GM12864 (cell line): Measurements from ENCODE around the gene PALLD.

Experiments used
- DNase-seq: peaks from one replicate; pipeline ENCODE4 v3.0.0-alpha.2; 2011; ENCODE audit warnings: low read depth
- H3K4me3 ChIP-seq: 2 replicates; pipeline ENCODE4 v1.5.1; 2011; ENCODE audit warnings: mild to moderate bottlenecking, low read depth, low read length, control low read depth
- TF ChIP-seq, protein P1 (sequence below): IDR thresholded peaks from 2 replicates; pipeline ENCODE4 v1.5.1; 2011; ENCODE audit warnings: low read depth, mild to moderate bottlenecking, moderate library complexity, low read length, control low read depth, inconsistent platforms; ENCODE audit errors: missing control alignments

PALLD gene

DNA sequence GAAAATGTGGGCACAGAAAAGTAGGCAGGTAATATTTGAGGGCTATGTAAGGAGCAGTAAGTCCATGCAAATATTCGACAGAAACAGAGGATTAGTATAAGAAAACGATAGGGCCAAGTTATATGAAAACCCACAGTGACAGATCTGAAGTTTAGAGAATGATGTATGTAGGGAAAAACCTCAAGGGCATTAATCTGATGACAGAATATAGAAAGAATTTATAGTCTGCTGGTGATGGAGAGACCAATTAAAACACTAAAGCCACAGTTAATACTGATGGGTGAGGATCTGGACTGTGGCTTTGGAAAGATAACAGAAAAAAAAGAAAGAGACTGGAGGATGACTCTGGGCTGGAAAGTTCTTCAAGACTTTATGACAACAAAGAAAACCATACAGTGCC is 169.7 kb downstream of the PALLD start:
- TF ChIP-seq, protein P1, sequence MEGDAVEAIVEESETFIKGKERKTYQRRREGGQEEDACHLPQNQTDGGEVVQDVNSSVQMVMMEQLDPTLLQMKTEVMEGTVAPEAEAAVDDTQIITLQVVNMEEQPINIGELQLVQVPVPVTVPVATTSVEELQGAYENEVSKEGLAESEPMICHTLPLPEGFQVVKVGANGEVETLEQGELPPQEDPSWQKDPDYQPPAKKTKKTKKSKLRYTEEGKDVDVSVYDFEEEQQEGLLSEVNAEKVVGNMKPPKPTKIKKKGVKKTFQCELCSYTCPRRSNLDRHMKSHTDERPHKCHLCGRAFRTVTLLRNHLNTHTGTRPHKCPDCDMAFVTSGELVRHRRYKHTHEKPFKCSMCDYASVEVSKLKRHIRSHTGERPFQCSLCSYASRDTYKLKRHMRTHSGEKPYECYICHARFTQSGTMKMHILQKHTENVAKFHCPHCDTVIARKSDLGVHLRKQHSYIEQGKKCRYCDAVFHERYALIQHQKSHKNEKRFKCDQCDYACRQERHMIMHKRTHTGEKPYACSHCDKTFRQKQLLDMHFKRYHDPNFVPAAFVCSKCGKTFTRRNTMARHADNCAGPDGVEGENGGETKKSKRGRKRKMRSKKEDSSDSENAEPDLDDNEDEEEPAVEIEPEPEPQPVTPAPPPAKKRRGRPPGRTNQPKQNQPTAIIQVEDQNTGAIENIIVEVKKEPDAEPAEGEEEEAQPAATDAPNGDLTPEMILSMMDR, result no peak
- no peak for DNase-seq
- H3K4me3 ChIP-seq, result no peak overlapping the region

DNA sequence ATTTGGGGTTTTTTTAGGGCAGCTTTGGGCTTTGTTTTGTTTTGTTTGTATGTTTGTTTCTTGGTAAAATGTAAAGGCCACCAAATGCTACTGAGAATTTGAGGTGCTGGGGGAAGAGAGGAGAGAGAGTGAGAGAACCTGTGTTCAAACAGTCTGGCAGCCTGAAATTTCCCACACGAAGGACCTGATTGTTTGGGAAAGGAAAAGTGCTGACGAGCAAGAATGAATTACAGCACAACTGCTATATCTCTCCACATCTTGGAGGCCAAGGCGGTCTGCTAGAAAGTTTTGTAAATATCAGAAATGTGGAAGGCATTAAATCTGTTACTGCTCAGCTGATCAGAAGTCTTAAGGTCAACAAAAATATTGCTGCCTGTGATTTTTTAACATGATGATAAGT is 170.5 kb downstream of the PALLD start:
- TF ChIP-seq, protein P1, result no peak
- no peak overlapping the region for H3K4me3 ChIP-seq
- DNase-seq, result no peak

DNA sequence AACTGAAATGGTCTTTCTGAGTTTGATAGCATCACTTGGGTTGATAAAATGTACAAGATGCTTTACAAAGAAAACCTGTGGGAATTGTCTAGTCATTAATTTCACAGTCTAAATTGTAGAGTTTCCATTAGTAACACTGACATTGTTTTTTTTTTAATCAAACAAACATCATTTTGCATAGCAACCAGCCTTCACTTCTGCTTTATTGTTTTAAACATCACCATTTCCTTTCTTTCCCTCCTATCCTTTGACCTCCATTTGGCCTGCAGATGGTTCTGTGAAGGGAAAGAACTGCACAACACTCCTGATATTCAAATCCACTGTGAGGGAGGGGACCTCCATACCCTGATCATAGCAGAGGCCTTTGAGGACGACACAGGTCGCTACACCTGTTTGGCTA is 171.1 kb downstream of the PALLD start:
- no peak overlapping the region for H3K4me3 ChIP-seq
- DNase-seq, result no peak
- TF ChIP-seq, protein P1, result no peak

DNA sequence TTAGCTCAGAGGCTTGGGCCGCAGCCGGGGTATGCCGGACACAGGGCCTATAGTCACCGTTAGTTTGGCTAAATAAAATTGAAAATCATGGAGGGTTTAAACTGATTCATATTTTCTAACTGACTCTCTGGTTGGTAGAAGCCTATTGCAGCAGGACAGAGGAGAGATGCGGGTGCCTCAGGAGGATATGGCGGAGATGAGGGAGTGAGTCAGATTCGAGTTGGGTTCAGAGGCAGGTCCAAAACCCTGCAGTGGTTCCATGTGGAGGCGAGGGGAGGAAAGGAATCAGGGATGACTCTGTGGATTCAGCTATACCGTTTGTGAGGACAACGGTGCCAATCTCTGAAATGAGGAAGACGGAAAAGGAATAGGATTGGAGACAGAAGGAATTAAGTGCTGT is 176.6 kb downstream of the PALLD start:
- no peak for DNase-seq
- TF ChIP-seq, protein P1, result no peak

DNA sequence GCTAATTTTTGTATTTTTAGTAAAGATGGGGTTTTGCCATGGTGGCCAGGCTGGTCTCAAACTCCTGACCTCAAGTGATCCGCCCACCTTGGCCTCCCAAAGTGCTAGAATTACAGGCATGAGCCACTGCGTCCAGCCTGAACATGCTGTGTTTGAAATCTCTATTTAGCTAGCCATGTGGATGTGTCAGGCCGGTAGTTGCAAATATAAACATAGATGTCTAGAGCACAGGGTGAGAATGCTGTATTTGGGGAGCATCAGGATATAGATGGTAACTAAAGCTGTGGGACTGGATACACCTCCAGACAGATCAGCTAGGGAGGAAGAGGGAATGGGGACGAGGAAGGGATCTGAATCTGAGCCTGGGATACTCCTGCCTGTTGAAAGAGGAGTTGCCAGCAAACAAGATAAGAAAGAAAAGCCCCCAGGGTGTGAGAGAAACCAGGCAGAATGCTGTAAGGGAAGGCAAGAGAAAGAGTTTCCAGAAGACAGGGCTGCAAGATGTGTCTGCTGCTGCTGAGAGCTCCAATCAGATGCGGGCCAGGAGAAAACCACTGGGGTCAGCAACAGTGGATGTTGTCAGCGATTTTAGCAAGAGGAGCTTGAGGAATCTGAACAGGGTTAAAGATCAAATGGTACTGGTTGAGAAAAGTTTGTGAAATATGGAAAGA is 177.4 kb downstream of the PALLD start:
- DNase-seq, result no peak
- H3K4me3 ChIP-seq, result no peak overlapping the region
- TF ChIP-seq, protein P1, result no peak

More for the DNA sequence above, 176.6 kb downstream of the PALLD start:
- H3K4me3 ChIP-seq, result no peak overlapping the region

DNA sequence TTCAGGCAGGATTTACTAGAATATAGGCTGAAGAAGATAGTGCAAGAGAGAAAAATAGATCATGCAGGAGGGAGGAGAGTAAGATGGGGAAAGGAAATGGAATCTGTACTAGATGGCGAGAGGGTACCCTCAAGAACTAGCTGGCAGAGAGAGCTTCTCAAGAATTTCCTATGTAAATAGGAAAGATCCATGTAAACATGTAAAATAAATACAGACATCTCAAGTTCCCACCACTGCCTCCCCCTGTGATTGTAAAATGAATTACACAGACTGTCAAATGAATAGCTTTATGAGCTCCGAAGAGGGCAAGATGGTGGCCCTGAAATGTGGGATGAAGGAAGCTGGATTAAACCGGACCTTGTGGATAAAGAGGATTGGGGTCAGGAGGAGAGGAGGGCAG is 178.0 kb downstream of the PALLD start:
- no peak for DNase-seq
- no peak overlapping the region for H3K4me3 ChIP-seq
- TF ChIP-seq, protein P1, result no peak

DNA sequence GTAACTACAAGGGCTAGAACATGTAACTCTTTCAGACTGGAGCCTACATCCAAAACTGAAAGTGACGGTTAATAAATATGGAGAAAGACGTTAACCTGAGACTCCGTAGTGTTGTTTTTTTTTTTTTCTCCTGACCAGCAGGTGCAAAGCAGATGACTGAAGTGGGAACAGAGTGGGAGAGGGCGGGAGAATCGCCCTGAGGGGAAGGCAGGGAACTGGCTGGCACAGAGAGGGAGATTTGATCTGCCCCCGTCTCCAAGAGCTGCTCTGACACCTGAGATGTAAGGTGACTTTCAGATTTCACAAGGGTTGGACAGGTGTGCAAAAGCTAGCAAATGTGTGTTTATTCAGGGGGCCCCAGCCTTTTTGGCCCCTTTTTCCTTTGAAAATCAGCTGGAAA is 180.2 kb downstream of the PALLD start:
- no peak for DNase-seq
- TF ChIP-seq, protein P1, result no peak
- H3K4me3 ChIP-seq, result no peak overlapping the region
